HG03135 (cell line): ENCODE data around the gene MAP1B.
"Not testable (repeated sequence)": the region's sequence is repeated elsewhere in the genome, so short reads cannot be mapped to it uniquely, and the experiment has no call there.

Experiments
- ATAC-seq: cut with Tn5 transposase; IDR thresholded peaks from one replicate; pipeline ENCODE4 v1.9.1; 2021; ENCODE audit warnings: mild to moderate bottlenecking, moderate library complexity; ENCODE audit not compliant: unreplicated experiment

Gene MAP1B

GRCh38 chr5:72107131-72107900, at the start of gene MAP1B:
Gene MAP1B, plus strand, starts transcription at chr5:72107475. Its CDS starts 57 bp downstream, at chr5:72107532.
- ATAC-seq = no peak

- no peak for ATAC-seq
Measured at GRCh38 chr5:72057816-72058215, 49.5 kb upstream of the MAP1B start.

- ATAC-seq = no peak
Measured at GRCh38 chr5:72063219-72063819, 44.0 kb upstream of the MAP1B start.

- ATAC-seq = no peak
Measured at GRCh38 chr5:72064801-72065570, 42.3 kb upstream of the MAP1B start.

- ATAC-seq = no peak
Measured at GRCh38 chr5:72065751-72066255, 41.5 kb upstream of the MAP1B start.

- ATAC-seq = no peak
Measured at GRCh38 chr5:72066705-72067107, 40.6 kb upstream of the MAP1B start.

- ATAC-seq = no peak
Measured at GRCh38 chr5:72067682-72068470, 39.4 kb upstream of the MAP1B start.

- no peak for ATAC-seq
Measured at GRCh38 chr5:72070529-72070928, 36.7 kb upstream of the MAP1B start.

- no peak for ATAC-seq
Measured at GRCh38 chr5:72071906-72072305, 35.4 kb upstream of the MAP1B start.

- no peak for ATAC-seq
Measured at GRCh38 chr5:72074251-72074650, 33.0 kb upstream of the MAP1B start.

- no peak for ATAC-seq
Measured at GRCh38 chr5:72075461-72075860, 31.8 kb upstream of the MAP1B start.

GRCh38 chr5:72076621-72077300, 30.5 kb upstream of the MAP1B start:
- no peak for ATAC-seq

GRCh38 chr5:72077390-72077789, 29.9 kb upstream of the MAP1B start:
- no peak for ATAC-seq

- ATAC-seq = no peak
Measured at GRCh38 chr5:72079288-72079687, 28.0 kb upstream of the MAP1B start.

GRCh38 chr5:72082048-72082447, 25.2 kb upstream of the MAP1B start:
- ATAC-seq = no peak

- no peak for ATAC-seq
Measured at GRCh38 chr5:72084876-72085275, 22.4 kb upstream of the MAP1B start.

- ATAC-seq = no peak
Measured at GRCh38 chr5:72085319-72085718, 22.0 kb upstream of the MAP1B start.

GRCh38 chr5:72089713-72090112, 17.6 kb upstream of the MAP1B start:
- not testable (repeated sequence) for ATAC-seq

- no peak for ATAC-seq
Measured at GRCh38 chr5:72092074-72092473, 15.2 kb upstream of the MAP1B start.

- no peak for ATAC-seq
Measured at GRCh38 chr5:72093217-72093616, 14.1 kb upstream of the MAP1B start.
